HepG2 (cell line): ENCODE results near the gene POU2F2. TPM values are rescaled to one million over a fixed set of nuclear protein-coding genes. Genes with fewer than 3 reads are reported as not detected.

Experiments used
- ATAC-seq: fragments of 200-7000 bp; cut with Tn5 transposase; 3 replicates; pipeline ENCODE4 v1.9.1; 2020; ENCODE audit warnings: mild to moderate bottlenecking, moderate library complexity
- BruUV-seq: library from RNA; stranded (reverse); fragments of 400-500 nt; replicated peaks from 2 replicates; lab custom pipeline; 2021; lab: Mats Ljungman, UMichigan
- CTCF ChIA-PET: fragments of 300-600 bp; formaldehyde crosslinking; extraction: SDS; loops from one replicate; lab custom pipeline; 2021; ENCODE audit warnings: low total read pairs, inconsistent platforms, low intra/inter-chr PET ratio; lab: Yijun Ruan, JAX
- POLR2A ChIA-PET: fragments of 350-600 bp; sonication (Branson Sonifier 250); formaldehyde crosslinking; loops from one replicate; lab custom pipeline; 2020; ENCODE audit warnings: antibody characterized with exemption, inconsistent platforms; lab: Yijun Ruan, JAX
- DNase-seq: peaks from one replicate; pipeline ENCODE4 v3.0.0-alpha.2; 2015; ENCODE audit warnings: low spot score
- FAIRE-seq: peaks from 3 replicates; lab custom pipeline; 2011; peaks lifted over from hg19 to GRCh38; lab: Jason Lieb, UNC
- H2AFZ ChIP-seq: one replicate; pipeline ENCODE4 v1.6.1; 2011; ENCODE audit warnings: low read length, inconsistent platforms
- H3K27ac ChIP-seq: fragments of 300-600 bp; 3 replicates; pipeline ENCODE4 v1.8.0; 2011; ENCODE audit warnings: mixed run types, mild to moderate bottlenecking, mixed read lengths, low read length, inconsistent platforms; ENCODE audit not compliant: insufficient read depth; ENCODE audit errors: extremely low read length
- H3K27me3 ChIP-seq, 2 experiments: fragments of 200-600 bp in 1 of 2; 2 replicates in 1 of 2; 3 replicates in 1 of 2; pipeline versions ENCODE4 v1.6.0 to v1.8.0; 2011; ENCODE audit warnings: low read length in 2 of 2, mild to moderate bottlenecking in 2 of 2, moderate library complexity in 2 of 2, inconsistent platforms in 1 of 2; ENCODE audit not compliant: insufficient read depth in 2 of 2, control insufficient read depth in 1 of 2
- H3K36me3 ChIP-seq, 2 experiments: fragments of 200-600 bp in 1 of 2; replicated peaks in 1 of 2; 2 replicates in 1 of 2; 3 replicates in 1 of 2; pipeline versions ENCODE4 v1.5.1 to v1.8.0; 2011; ENCODE audit warnings: low read length in 2 of 2, inconsistent platforms in 1 of 2; ENCODE audit not compliant: insufficient read depth in 2 of 2, control insufficient read depth in 1 of 2
- H3K4me1 ChIP-seq: 2 replicates; pipeline ENCODE4 v1.5.1; 2012; ENCODE audit warnings: low read length, inconsistent platforms; ENCODE audit not compliant: insufficient read depth
- H3K4me2 ChIP-seq: 2 replicates; pipeline ENCODE4 v1.6.0; 2011; ENCODE audit warnings: low read depth, low read length, inconsistent platforms
- H3K4me3 ChIP-seq, 3 experiments: fragments of 200-600 bp in 1 of 3; sonication (generic), shearing (Covaris generic) in 1 of 3; replicated peaks in 1 of 3; 2 replicates each; pipeline ENCODE4 v1.5.1; 2011 to 2016; ENCODE audit warnings: low read length in 3 of 3, inconsistent platforms in 2 of 3, low read depth in 2 of 3, mild to moderate bottlenecking in 2 of 3, control low read depth in 1 of 3, mixed read lengths in 1 of 3; ENCODE audit not compliant: insufficient read depth in 1 of 3
- H3K79me2 ChIP-seq: one replicate; pipeline ENCODE4 v1.6.1; 2011; ENCODE audit warnings: low read length, inconsistent platforms; ENCODE audit not compliant: insufficient read depth
- H3K9ac ChIP-seq: 2 replicates; pipeline ENCODE4 v1.6.0; 2011; ENCODE audit warnings: mild to moderate bottlenecking, low read depth, low read length, inconsistent platforms; ENCODE audit not compliant: insufficient read depth
- H3K9me3 ChIP-seq: 2 replicates; pipeline ENCODE4 v1.5.1; 2012; ENCODE audit warnings: mild to moderate bottlenecking, low read length
- H4K20me1 ChIP-seq: 2 replicates; pipeline ENCODE4 v1.6.0; 2011; ENCODE audit warnings: inconsistent platforms, mild to moderate bottlenecking, low read length, moderate library complexity; ENCODE audit not compliant: insufficient read depth
- HDAC6 ChIP-seq: fragments of 200-600 bp; sonication (generic); IDR thresholded peaks from 2 replicates; pipeline ENCODE4 v1.7.0; 2017; ENCODE audit warnings: mild to moderate bottlenecking, antibody characterized with exemption, low read length, low read depth
- HOXA7 ChIP-seq: sonication (generic); formaldehyde crosslinking; IDR thresholded peaks from 2 replicates; pipeline ENCODE4 v1.8.1; 2022; ENCODE audit warnings: mild to moderate bottlenecking, missing genetic modification reagents, moderate library complexity
- REST ChIP-seq, 2 experiments: IDR thresholded peaks; 2 replicates each; pipeline ENCODE4 v1.6.1; 2011 to 2012; ENCODE audit warnings: low read length in 2 of 2, borderline replicate concordance in 1 of 2, low read depth in 1 of 2, mild to moderate bottlenecking in 1 of 2, moderate library complexity in 1 of 2
- ZBTB4 ChIP-seq: sonication (generic); formaldehyde crosslinking; IDR thresholded peaks from 2 replicates; pipeline ENCODE4 v1.4.0; 2020; ENCODE audit warnings: missing genetic modification reagents, mild to moderate bottlenecking, borderline replicate concordance
- ZNF567 ChIP-seq: sonication (generic); formaldehyde crosslinking; IDR thresholded peaks from 2 replicates; pipeline ENCODE4 v1.8.1; 2023; ENCODE audit warnings: mild to moderate bottlenecking, missing genetic modification reagents, borderline replicate concordance
- ZNF619 ChIP-seq: sonication (generic); formaldehyde crosslinking; IDR thresholded peaks from 2 replicates; pipeline ENCODE4 v1.4.0; 2020; ENCODE audit warnings: mild to moderate bottlenecking, missing genetic modification reagents
- WGBS: methylation state at CpG from one replicate; pipeline ENCODE4 v1.1.6; 2017; ENCODE audit warnings: low lambda C conversion rate; 5-methylcytosine and 5-hydroxymethylcytosine counted together
- in situ Hi-C: cut with HindIII; loops from 2 replicates; pipeline ENCODE4 v1.10.0; 2017; ENCODE audit warnings: low pct_unique_long_range_greater_than_20kb; ENCODE audit not compliant: extremely low pct_ligation_motif_present
- intact Hi-C: fragments of 100-400 bp; cut with micrococcal nuclease; formaldehyde crosslinking; loops from one replicate; pipeline ENCODE4 v1.10.0; 2022; ENCODE audit not compliant: unreplicated experiment
- polyA plus RNA-seq, 8 experiments: library from polyadenylated mRNA; depleted of rRNA in 3 of 8; stranded (reverse) in 7 of 8; unstranded in 1 of 8; fragments of >200 nt; fragmentation: Illumina TruSeq in 4 of 8; extraction: Trizol in 4 of 8; gene quantifications; 2 replicates each; pipeline versions ENCODE4 v1.2.1 to v1.2.3, GENCODE V29; 2011 to 2016; ENCODE audit warnings: low read depth in 4 of 8, missing spikeins in 1 of 8, mixed read lengths in 1 of 8; ENCODE audit not compliant: insufficient read depth in 1 of 8
- total RNA-seq, 5 experiments: library from RNA; depleted of rRNA; stranded (reverse); fragments of >200 nt; fragmentation: Illumina TruSeq; extraction: Trizol; gene quantifications; 2 replicates each; pipeline ENCODE4 v1.2.3, GENCODE V29; 2016; ENCODE audit warnings: low read depth in 1 of 5

POU2F2 gene
- total and polyA plus RNA-seq, 2 of the 13 experiments (the other 11 are each of a cell fraction or from before 2014, with no cell fraction given) = 0.09 to 0.17 TPM

GRCh38 chr19:42123765-42124164, 8.5 kb downstream of the POU2F2 start:
- no peaks in the 10 kb centered on the region for H3K36me3 ChIP-seq
- H3K9me3 ChIP-seq = no peaks in the 10 kb centered on the region
- in situ Hi-C loops (no loop called here), intact Hi-C loops (no loop called here)
- no peak overlapping the region for H3K4me3 ChIP-seq
- no TSS peak for BruUV-seq
- ATAC-seq = no peak
- 30% methylated on average over 1 of the region's 1 CpG for whole genome bisulfite sequencing
- H2AFZ ChIP-seq = no peak overlapping the region
- TF ChIP-seq REST (IDR thresholded peaks at IDR 0.05; ENCODE audit: borderline replicate concordance in 1 of 2, low read depth in 1 of 2, low read length in 2 of 2) (0 out of 4 replicates have a peak, but pooled peaks of 1 of the 2 experiments have one; percentile 13), ZNF567 (CRISPR knock-in tag) (no peak), ZBTB4 (CRISPR knock-in tag) (no peak), HDAC6 (no peak), HOXA7 (CRISPR knock-in tag) (no peak), ZNF619 (CRISPR knock-in tag) (no peak)
- TF ChIP-seq, all 625 proteins: peak for 1
- no peak for FAIRE-seq
- H4K20me1 ChIP-seq = no peaks in the 10 kb centered on the region
- peaks cover 1 to 30% of the 10 kb centered on the region in 2 experiments; a peak in 4 of 5 replicates for H3K27me3 ChIP-seq
- H3K27ac ChIP-seq = no peak overlapping the region
- H3K4me1 ChIP-seq = peaks cover 9% of the 10 kb centered on the region
- H3K4me2 ChIP-seq = no peak overlapping the region
- CTCF ChIA-PET = no interaction called here
- H3K79me2 ChIP-seq = no peaks in the 10 kb centered on the region
- no peak for DNase-seq
- H3K9ac ChIP-seq = no peak overlapping the region
- POLR2A ChIA-PET = no interaction called here
